GM12878 (cell line): ENCODE measurements around the gene LPAR5. TPM values are rescaled to one million over a fixed set of nuclear protein-coding genes. Genes with fewer than 3 reads are reported as not detected.

Source experiments
- ATAC-seq: fragments of 200-7000 bp; cut with Tn5 transposase; 3 replicates; pipeline ENCODE4 v1.9.1; 2020; ENCODE audit warnings: mild to moderate bottlenecking, moderate library complexity
- BruUV-seq: library from RNA; stranded (reverse); fragments of 400-500 nt; replicated peaks from 2 replicates; lab custom pipeline; 2021; lab: Mats Ljungman, UMichigan
- CTCF ChIA-PET: fragments of 300-600 bp; sonication (Branson Sonifier 250); formaldehyde crosslinking; extraction: SDS; loops from one replicate; lab custom pipeline; 2021; ENCODE audit warnings: inconsistent platforms; lab: Yijun Ruan, JAX
- POLR2A ChIA-PET: fragments of 350-600 bp; formaldehyde crosslinking; extraction: SDS; loops from one replicate; lab custom pipeline; 2021; ENCODE audit warnings: inconsistent platforms; lab: Charles Lee
- RAD21 ChIA-PET: fragments of 300-600 bp; sonication (Branson Sonifier 250); formaldehyde crosslinking; loops from one replicate; lab custom pipeline; 2023; ENCODE audit warnings: antibody characterized with exemption; ENCODE audit not compliant: unreplicated experiment; lab: Charles Lee
- SMC1A ChIA-PET: fragments of 300-600 bp; sonication (Branson Sonifier 250); formaldehyde crosslinking; loops from one replicate; lab custom pipeline; 2023; ENCODE audit not compliant: unreplicated experiment, uncharacterized antibody; lab: Charles Lee
- DNase-seq: peaks from one replicate; pipeline ENCODE4 v3.0.0-alpha.2; 2011; ENCODE audit warnings: low read depth, low spot score
- FAIRE-seq: peaks from 3 replicates; lab custom pipeline; 2011; peaks lifted over from hg19 to GRCh38; lab: Jason Lieb, UNC
- H2AFZ ChIP-seq: 2 replicates; pipeline ENCODE4 v1.6.0; 2011; ENCODE audit warnings: low read depth, low read length, control low read depth; ENCODE audit not compliant: control insufficient read depth
- H3K27ac ChIP-seq: 2 replicates; pipeline ENCODE4 v1.5.1; 2011; ENCODE audit warnings: control low read depth; ENCODE audit not compliant: control insufficient read depth, insufficient read depth
- H3K27me3 ChIP-seq, 2 experiments: replicated peaks in 1 of 2; 2 replicates each; pipeline versions ENCODE4 v1.6.0 to v1.6.1; 2011; ENCODE audit warnings: low read length in 1 of 2; ENCODE audit not compliant: control insufficient read depth in 2 of 2, insufficient read depth in 2 of 2
- H3K36me3 ChIP-seq, 2 experiments: 2 replicates each; pipeline ENCODE4 v1.5.1; 2011; ENCODE audit warnings: low read length in 1 of 2; ENCODE audit not compliant: control insufficient read depth in 2 of 2, insufficient read depth in 2 of 2
- H3K4me1 ChIP-seq: 2 replicates; pipeline ENCODE4 v1.6.1; 2011; ENCODE audit warnings: mild to moderate bottlenecking, low read length, moderate library complexity, mixed read lengths; ENCODE audit not compliant: control insufficient read depth, insufficient read depth
- H3K4me2 ChIP-seq: 2 replicates; pipeline ENCODE4 v1.6.0; 2011; ENCODE audit warnings: control low read depth; ENCODE audit not compliant: control insufficient read depth, insufficient read depth
- H3K4me3 ChIP-seq: fragments of 200-600 bp; sonication (generic); 2 replicates; pipeline ENCODE4 v1.5.1; 2016
- H3K79me2 ChIP-seq: 2 replicates; pipeline ENCODE4 v1.6.0; 2011; ENCODE audit warnings: low read length; ENCODE audit not compliant: control insufficient read depth, insufficient read depth
- H3K9ac ChIP-seq: 2 replicates; pipeline ENCODE4 v1.8.0; 2011; ENCODE audit warnings: low read length, control low read depth, mixed read lengths; ENCODE audit not compliant: control insufficient read depth, insufficient read depth
- H3K9me3 ChIP-seq: replicated peaks from 3 replicates; pipeline ENCODE4 v1.5.1; 2011; ENCODE audit warnings: mild to moderate bottlenecking, low read length; ENCODE audit not compliant: control insufficient read depth, insufficient read depth
- H4K20me1 ChIP-seq: 2 replicates; pipeline ENCODE4 v1.6.0; 2011; ENCODE audit not compliant: control insufficient read depth, insufficient read depth
- BCL11A ChIP-seq: IDR thresholded peaks from 2 replicates; pipeline ENCODE4 v1.6.1; 2011; ENCODE audit warnings: low read depth, low read length
- EED ChIP-seq: sonication (generic); IDR thresholded peaks from 2 replicates; pipeline ENCODE4 v1.6.1; 2016; ENCODE audit warnings: antibody characterized with exemption, low read depth
- JUND ChIP-seq: IDR thresholded peaks from 2 replicates; pipeline ENCODE4 v1.6.1; 2012; ENCODE audit warnings: low read depth, mild to moderate bottlenecking, low read length, improper control_type of control experiment, moderate library complexity
- RB1 ChIP-seq: fragments of 450-650 bp; formaldehyde crosslinking; IDR thresholded peaks from 2 replicates; pipeline ENCODE4 v1.6.1; 2017; ENCODE audit warnings: mild to moderate bottlenecking, borderline replicate concordance
- RCOR1 ChIP-seq: conservative IDR thresholded peaks from 2 replicates; pipeline ENCODE4 v1.6.1; 2012; ENCODE audit warnings: low read depth, low read length, improper control_type of control experiment
- SP1 ChIP-seq: IDR thresholded peaks from one replicate; pipeline ENCODE4 v1.6.1; 2011; ENCODE audit warnings: low read depth, low read length
- SPI1 ChIP-seq: IDR thresholded peaks from 2 replicates; pipeline ENCODE4 v1.6.1; 2011; ENCODE audit warnings: low read depth, mild to moderate bottlenecking, low read length, moderate library complexity, borderline replicate concordance; ENCODE audit not compliant: insufficient read depth
- SREBF2 ChIP-seq: IDR thresholded peaks from 2 replicates; pipeline ENCODE4 v1.6.1; 2012; ENCODE audit warnings: mild to moderate bottlenecking, low read length
- USF1 ChIP-seq: IDR thresholded peaks from 2 replicates; pipeline ENCODE4 v1.6.1; 2011; ENCODE audit warnings: borderline replicate concordance, low read depth, mild to moderate bottlenecking, moderate library complexity, mixed read lengths, low read length; ENCODE audit not compliant: insufficient read depth; ENCODE audit errors: extremely low read length
- ZNF592 ChIP-seq: fragments of 450-650 bp; IDR thresholded peaks from 2 replicates; pipeline ENCODE4 v1.6.1; 2017; ENCODE audit warnings: mild to moderate bottlenecking, moderate library complexity
- ZZZ3 ChIP-seq: IDR thresholded peaks from 2 replicates; pipeline ENCODE4 v1.6.1; 2011; ENCODE audit warnings: low read depth; ENCODE audit not compliant: control insufficient read depth, insufficient read length
- WGBS: methylation state at CpG from one replicate; pipeline ENCODE4 v1.1.6; 2016; ENCODE audit warnings: low lambda C conversion rate; ENCODE audit not compliant: insufficient replicate concordance, insufficient coverage; ENCODE audit errors: missing lambda C conversion rate; 5-methylcytosine and 5-hydroxymethylcytosine counted together
- in situ Hi-C: fragments of 300-500 bp; cut with MboI; formaldehyde crosslinking; loops from 9 replicates; pipeline ENCODE4 v1.14.3; 2018; ENCODE audit warnings: mixed read lengths
- intact Hi-C: fragments of 100-400 bp; cut with micrococcal nuclease; formaldehyde crosslinking; loops from one replicate; pipeline ENCODE4 v1.14.2; 2022; ENCODE audit not compliant: unreplicated experiment
- polyA plus RNA-seq, 11 experiments: library from polyadenylated mRNA; depleted of rRNA in 4 of 11; unstranded in 6 of 11; stranded (reverse) in 5 of 11; fragments of >200 nt; fragmentation: Nextera tagmentation in 4 of 11; fragmentation: Illumina TruSeq in 1 of 11; extraction: Ambion mirVana in 4 of 11; extraction: Trizol in 1 of 11; gene quantifications; 1 replicate in 1 of 11; 2 replicates in 10 of 11; pipeline versions ENCODE4 v1.2.1 to v1.2.3, GENCODE V29; 2011 to 2016; ENCODE audit warnings: inconsistent platforms in 2 of 11, missing spikeins in 2 of 11, low read depth in 1 of 11
- total RNA-seq, 4 experiments: library from RNA; depleted of rRNA in 3 of 4; stranded (reverse); fragments of >200 nt in 3 of 4; fragmentation: Illumina TruSeq in 1 of 4; extraction: Trizol in 1 of 4; gene quantifications; 2 replicates each; pipeline versions ENCODE4 v1.2.1 to v1.2.3, GENCODE V29; 2013 to 2021

The LPAR5 gene
- total and polyA plus RNA-seq, 10 of the 15 experiments (the other 5 are each of a cell fraction or from before 2014, with no cell fraction given): 1.3 to 7.9 (median 5.3) TPM

- POLR2A ChIA-PET: interaction anchor here (0.5 to 1.4 kb wide), 4 partner anchors 14 to 72 kb away, joined by 3 to 8 read pairs (median 3); partner anchors contain the start of genes LPAR5 and ZNF384
- no peak for ATAC-seq
These were observed 17.1 kb downstream of the LPAR5 start for GRCh38 chr12:6618483-6619225.

GRCh38 chr12:6615802-6616201, 20.0 kb downstream of the LPAR5 start:
- no peak overlapping the region for H3K4me3 ChIP-seq
- intact Hi-C loops (loop anchor here (2.0 to 5.0 kb wide), 2 partner anchors 46 to 209 kb away; partner anchors contain the start of gene ING4), in situ Hi-C loops (loop anchor here (5.0 kb wide), 1 partner anchor 66 kb away; no protein-coding TSS in a partner anchor)
- DNase-seq (no peak), ATAC-seq (no peak), FAIRE-seq (no peak)
- SMC1A ChIA-PET: interaction anchor here (0.9 to 3.7 kb wide), 4 partner anchors 9 to 163 kb away, joined by 3 to 13 read pairs (median 6); no protein-coding TSS in a partner anchor
- H3K9ac ChIP-seq: no peak overlapping the region
- H3K4me1 ChIP-seq: peaks cover 28% of the 10 kb centered on the region
- RAD21 ChIA-PET: interaction anchor here (0.6 to 1.0 kb wide), 6 partner anchors 7 to 174 kb away, joined by 3 to 4 read pairs (median 3); no protein-coding TSS in a partner anchor
- POLR2A ChIA-PET: interaction anchor here (0.5 to 1.0 kb wide), 3 partner anchors 16 to 73 kb away, joined by 3 read pairs; partner anchors contain the start of gene ZNF384
- H3K27ac ChIP-seq: no peak overlapping the region
- CTCF ChIA-PET: interaction anchor here (0.9 to 3.9 kb wide), 6 partner anchors 29 to 74 kb away, joined by 3 to 21 read pairs (median 6); partner anchors contain the start of gene ZNF384
- peaks cover 0 to 5% of the 10 kb centered on the region in 2 experiments; a peak in 2 of 4 replicates for H3K36me3 ChIP-seq
- no peak overlapping the region for H3K4me2 ChIP-seq
- no peak overlapping the region for H2AFZ ChIP-seq
- BruUV-seq: no TSS peak
- no peaks in the 10 kb centered on the region for H4K20me1 ChIP-seq
- 60% methylated on average over 3 of the region's 3 CpGs for WGBS
- H3K9me3 ChIP-seq: no peaks in the 10 kb centered on the region
- H3K27me3 ChIP-seq: no peaks in the 10 kb centered on the region
- H3K79me2 ChIP-seq: no peaks in the 10 kb centered on the region
- TF ChIP-seq RB1: no peak
- TF ChIP-seq SREBF2: no peak
- no peak for TF ChIP-seq EED
- TF ChIP-seq ZZZ3: no peak
- no peak for TF ChIP-seq ZNF592
- TF ChIP-seq USF1: no peak

More at GRCh38 chr12:6618483-6619225, 17.1 kb downstream of the LPAR5 start:
- CTCF ChIA-PET: interaction anchor here (0.7 to 3.1 kb wide), 10 partner anchors 9 to 163 kb away, joined by 3 to 23 read pairs (median 4); partner anchors contain the start of genes ACRBP, LPAR5, MLF2 and ZNF384
- Histone ChIP-seq H3K9me3 (no peaks in the 10 kb centered on the region), H3K36me3 (peaks cover 0 to 7% of the 10 kb centered on the region in 2 experiments; a peak in 2 of 4 replicates), H4K20me1 (no peaks in the 10 kb centered on the region), H3K27ac (no peak overlapping the region), H3K79me2 (no peaks in the 10 kb centered on the region), H3K4me2 (no peak overlapping the region), H3K27me3 (no peaks in the 10 kb centered on the region), H3K9ac (no peak overlapping the region), H2AFZ (no peak overlapping the region), H3K4me1 (peaks cover 3% of the 10 kb centered on the region; the same call in 1 of the 2 replicates), H3K4me3 (no peak overlapping the region)
- 59% methylated on average over 4 of the region's 5 CpGs for WGBS
- no peak for FAIRE-seq
- TSS peak; percentile 83 for BruUV-seq
- TF ChIP-seq SP1: no peak
- TF ChIP-seq JUND: no peak
- TF ChIP-seq RCOR1: no peak
- no peak for TF ChIP-seq BCL11A
- no peak for TF ChIP-seq SPI1
- SMC1A ChIA-PET: interaction anchor here (1.5 to 2.4 kb wide), 3 partner anchors 14 to 66 kb away, joined by 5 to 16 read pairs (median 9); no protein-coding TSS in a partner anchor
- DNase-seq: no peak
- intact Hi-C loops: loop anchor here (5.0 kb wide), 1 partner anchor 44 kb away; the partner anchor contains the start of gene ING4
- RAD21 ChIA-PET: interaction anchor here (1.1 to 2.3 kb wide), 3 partner anchors 10 to 66 kb away, joined by 5 to 7 read pairs (median 5); no protein-coding TSS in a partner anchor
- in situ Hi-C loops: loop anchor here (5.0 kb wide), 1 partner anchor 64 kb away; no protein-coding TSS in a partner anchor
